ENCODE measurements around the gene RFPL2.
"Not testable (repeated sequence)": the region's sequence is repeated elsewhere in the genome, so short reads cannot be mapped to it uniquely, and the experiment has no call there.

DNA sequence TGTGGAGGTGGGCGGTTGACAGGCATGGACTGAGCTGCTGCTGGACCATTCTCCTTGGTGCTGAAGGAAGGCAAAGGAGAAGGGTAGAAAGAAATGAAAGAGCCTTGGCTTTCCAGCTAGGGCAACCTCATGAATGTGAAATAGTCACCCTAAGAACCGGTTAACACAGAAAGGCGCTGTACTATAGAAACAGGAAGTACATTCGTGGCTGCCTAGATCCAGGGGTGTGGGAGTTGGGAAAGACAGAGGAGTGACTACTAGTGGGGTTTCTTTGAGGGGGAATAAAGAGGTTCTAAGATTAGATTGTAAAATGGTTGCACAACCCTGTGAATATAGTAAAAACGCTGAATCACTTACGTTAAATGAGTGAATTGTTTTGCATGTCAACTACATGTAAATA lies 53.2 kb downstream of the RFPL2 start:
- TF ChIP-seq POLR2A (IDR thresholded peaks at IDR 0.05; ENCODE audit: low read depth, low read length); SPI1 (IDR thresholded peaks at IDR 0.05; ENCODE audit: low read depth, low read length); POLR2AphosphoS5 (IDR thresholded peaks at IDR 0.05; ENCODE audit: low read depth, low read length); TAF1 (IDR thresholded peaks at IDR 0.05; ENCODE audit: low read depth, low read length); PAX5 (IDR thresholded peaks at IDR 0.05; ENCODE audit: insufficient read depth, low read length, severe bottlenecking); POU2F2 (IDR thresholded peaks at IDR 0.05; ENCODE audit: low read depth, low read length): not testable (repeated sequence)
